H1 (cell line): ENCODE measurements around the gene EEF1AKMT2. TPM values are rescaled to one million over a fixed set of nuclear protein-coding genes. Genes with fewer than 3 reads are reported as not detected.

Experiments used
- CTBP2 ChIP-seq: IDR thresholded peaks from 2 replicates; pipeline ENCODE4 v1.7.0; 2011; ENCODE audit warnings: borderline replicate concordance, mild to moderate bottlenecking, moderate library complexity, mixed read lengths, low read length; ENCODE audit not compliant: insufficient read depth, insufficient read length
- TBP ChIP-seq: IDR thresholded peaks from 2 replicates; pipeline ENCODE4 v1.6.1; 2011; ENCODE audit warnings: low read depth, low read length, improper control_type of control experiment
- polyA plus RNA-seq, 7 experiments: library from polyadenylated mRNA; depleted of rRNA in 3 of 7; stranded (reverse) in 5 of 7; unstranded in 2 of 7; fragments of >200 nt in 5 of 7; fragments of 200-250 nt in 2 of 7; gene quantifications; 1 replicate in 5 of 7; 2 replicates in 1 of 7; 4 replicates in 1 of 7; pipeline versions ENCODE4 v1.2.1 to v1.2.3, GENCODE V29; 2011 to 2013; ENCODE audit warnings: missing spikeins in 2 of 7, mixed read lengths in 2 of 7
- total RNA-seq: library from RNA; stranded (reverse); fragmentation: NEBNext Ultra II Directional; extraction: Animal tissue kit (Norgen Biotek cat#: 25700); gene quantifications from 2 replicates; pipeline ENCODE4 v1.2.1, GENCODE V29; 2021

The EEF1AKMT2 gene
- total and polyA plus RNA-seq, 2 of the 8 experiments (the other 6 are each of a cell fraction or from before 2014, with no cell fraction given): 9.8 to 26.8 TPM

GRCh38 chr10:124768791-124769190 is 22.9 kb downstream of the EEF1AKMT2 start (continued):
- TF ChIP-seq TBP (no peak), CTBP2 (no peak)
